Erythroblast (primary cell): ENCODE measurements around the gene KMT5C.
A peak's percentile ranks its signal among the peaks of the same experiment; 100 is the strongest.

Source experiments
- DNase-seq, 2 experiments: peaks; one replicate each; lab custom pipeline; 2025; lab: John Stamatoyannopoulos, UW
- GATA1 ChIP-seq: IDR thresholded peaks from 2 replicates; pipeline ENCODE4 v1.6.1; 2011; ENCODE audit warnings: low read depth, mild to moderate bottlenecking, control low read depth, low read length, moderate library complexity
- POLR2A ChIP-seq: IDR thresholded peaks from 2 replicates; pipeline ENCODE4 v1.6.1; 2011; ENCODE audit warnings: mild to moderate bottlenecking, low read length

KMT5C gene

GRCh38 chr19:55350620-55351315 lies 11.1 kb downstream of the KMT5C start:
- no peak for TF ChIP-seq GATA1
- TF ChIP-seq POLR2A = peak; percentile 19
- DNase-seq = no peak

- DNase-seq = no peak
- TF ChIP-seq GATA1 = no peak
- TF ChIP-seq POLR2A = no peak
Measured at GRCh38 chr19:55352040-55352439, 12.4 kb downstream of the KMT5C start.

GRCh38 chr19:55352549-55353145 lies 13.0 kb downstream of the KMT5C start:
- TF ChIP-seq POLR2A (no peak), GATA1 (no peak)
- DNase-seq = no peak

- TF ChIP-seq POLR2A (no peak), GATA1 (no peak)
- no peak for DNase-seq
Measured at GRCh38 chr19:55353356-55353802, 13.7 kb downstream of the KMT5C start.

GRCh38 chr19:55353803-55354697 lies 14.4 kb downstream of the KMT5C start:
- peak; percentile 77 to 84 for DNase-seq
- TF ChIP-seq POLR2A = no peak
- TF ChIP-seq GATA1 = no peak

GRCh38 chr19:55354698-55355212 lies 15.1 kb downstream of the KMT5C start, which contains the start of gene COX6B2:
Gene COX6B2, minus strand, starts transcription at chr19:55354719. Its CDS starts 198 bp downstream, at chr19:55354521.
- no peak for TF ChIP-seq POLR2A
- no peak for TF ChIP-seq GATA1
- peak in 1 of 2 experiments; percentile 31 for DNase-seq

GRCh38 chr19:55355213-55355821 lies 15.6 kb downstream of the KMT5C start:
- no peak for DNase-seq
- TF ChIP-seq POLR2A (no peak), GATA1 (no peak)

- TF ChIP-seq POLR2A (no peak), GATA1 (no peak)
- DNase-seq = no peak
Measured at GRCh38 chr19:55358493-55358892, 18.8 kb downstream of the KMT5C start.

GRCh38 chr19:55358943-55359908 lies 19.6 kb downstream of the KMT5C start:
- no peak for DNase-seq
- TF ChIP-seq GATA1 = no peak
- no peak for TF ChIP-seq POLR2A

GRCh38 chr19:55360902-55361301 lies 21.2 kb downstream of the KMT5C start:
- no peak for TF ChIP-seq POLR2A
- no peak for TF ChIP-seq GATA1
- no peak for DNase-seq

- no peak for TF ChIP-seq GATA1
- TF ChIP-seq POLR2A = no peak
- no peak for DNase-seq
Measured at GRCh38 chr19:55362174-55362989, 22.7 kb downstream of the KMT5C start.
